HepG2 (cell line): ENCODE data around the gene U2SURP. TPM values are rescaled to one million over a fixed set of nuclear protein-coding genes. Genes with fewer than 3 reads are reported as not detected.
A peak's percentile ranks its signal among the peaks of the same experiment; 100 is the strongest.

Experiments used
- ARNT2 ChIP-seq: sonication (generic); formaldehyde crosslinking; IDR thresholded peaks from 2 replicates; pipeline ENCODE4 v1.8.0; 2022; ENCODE audit warnings: mild to moderate bottlenecking, low read depth, missing genetic modification reagents, moderate library complexity
- ATAD3A ChIP-seq: sonication (generic); formaldehyde crosslinking; IDR thresholded peaks from 2 replicates; pipeline ENCODE4 v1.4.0; 2020; ENCODE audit warnings: missing genetic modification reagents
- ATF2 ChIP-seq: sonication (generic); formaldehyde crosslinking; IDR thresholded peaks from 2 replicates; pipeline ENCODE4 v1.4.0; 2020; ENCODE audit warnings: missing genetic modification reagents
- JUN ChIP-seq: sonication (generic); formaldehyde crosslinking; IDR thresholded peaks from 2 replicates; pipeline ENCODE4 v1.4.0; 2020; ENCODE audit warnings: mild to moderate bottlenecking, missing genetic modification reagents
- KAT2B ChIP-seq: fragments of 150-350 bp; IDR thresholded peaks from 2 replicates; pipeline ENCODE4 v1.6.1; 2014; ENCODE audit warnings: low read depth, low read length, borderline replicate concordance
- KDM2A ChIP-seq: sonication (generic); formaldehyde crosslinking; IDR thresholded peaks from 2 replicates; pipeline ENCODE4 v1.4.0; 2020; ENCODE audit warnings: low read depth, missing genetic modification reagents, borderline replicate concordance
- KLF15 ChIP-seq: sonication (generic); formaldehyde crosslinking; IDR thresholded peaks from 2 replicates; pipeline ENCODE4 v1.8.1; 2023; ENCODE audit warnings: borderline replicate concordance, mild to moderate bottlenecking, inconsistent platforms, missing genetic modification reagents, mixed read lengths
- MEF2D ChIP-seq: sonication (generic); formaldehyde crosslinking; IDR thresholded peaks from 2 replicates; pipeline ENCODE4 v1.5.1; 2020; ENCODE audit warnings: mild to moderate bottlenecking, missing genetic modification reagents
- MYNN ChIP-seq: sonication (generic); formaldehyde crosslinking; IDR thresholded peaks from 2 replicates; pipeline ENCODE4 v1.4.0; 2020; ENCODE audit warnings: mild to moderate bottlenecking, low read depth, missing genetic modification reagents
- NCOA5 ChIP-seq: sonication (generic); formaldehyde crosslinking; IDR thresholded peaks from 2 replicates; pipeline ENCODE4 v1.4.0; 2020; ENCODE audit warnings: missing genetic modification reagents
- PTBP1 ChIP-seq: fragments of 200-400 bp; formaldehyde crosslinking; IDR thresholded peaks from 2 replicates; pipeline ENCODE4 v1.6.1; 2018; ENCODE audit warnings: low read length, low read depth; ENCODE audit not compliant: poor library complexity, severe bottlenecking
- SP1 ChIP-seq, 2 experiments: fragments of 450-650 bp in 1 of 2; sonication (generic) in 1 of 2; formaldehyde crosslinking in 1 of 2; IDR thresholded peaks; 2 replicates each; pipeline versions ENCODE4 v1.4.0 to v1.6.1; 2016 to 2020; ENCODE audit warnings: missing genetic modification reagents in 1 of 2
- ZFX ChIP-seq: sonication (generic); formaldehyde crosslinking; IDR thresholded peaks from 2 replicates; pipeline ENCODE4 v1.4.0; 2020; ENCODE audit warnings: mild to moderate bottlenecking, low read depth, missing genetic modification reagents, moderate library complexity
- ZMYM4 ChIP-seq: sonication (generic); formaldehyde crosslinking; IDR thresholded peaks from 2 replicates; pipeline ENCODE4 v1.8.1; 2023; ENCODE audit warnings: mild to moderate bottlenecking, missing genetic modification reagents
- ZNF382 ChIP-seq: sonication (generic); formaldehyde crosslinking; IDR thresholded peaks from 2 replicates; pipeline ENCODE4 v1.5.0; 2020; ENCODE audit warnings: missing genetic modification reagents, mild to moderate bottlenecking, borderline replicate concordance
- ZNF446 ChIP-seq: sonication (generic); formaldehyde crosslinking; IDR thresholded peaks from 2 replicates; pipeline ENCODE4 v1.5.0; 2020; ENCODE audit warnings: mild to moderate bottlenecking, missing genetic modification reagents
- ZNF556 ChIP-seq: sonication (generic); formaldehyde crosslinking; IDR thresholded peaks from 2 replicates; pipeline ENCODE4 v1.4.0; 2020; ENCODE audit warnings: mild to moderate bottlenecking, missing genetic modification reagents, borderline replicate concordance
- ZNF7 ChIP-seq: IDR thresholded peaks from 2 replicates; pipeline ENCODE4 v1.6.1; 2016; ENCODE audit warnings: missing biosample characterization, missing genetic modification reagents
- ZNF703 ChIP-seq: sonication (generic); formaldehyde crosslinking; IDR thresholded peaks from 2 replicates; pipeline ENCODE4 v1.5.1; 2020; ENCODE audit warnings: missing genetic modification reagents, mild to moderate bottlenecking, moderate library complexity, borderline replicate concordance
- ZNF879 ChIP-seq: sonication (generic); formaldehyde crosslinking; IDR thresholded peaks from 2 replicates; pipeline ENCODE4 v1.8.1; 2023; ENCODE audit warnings: missing genetic modification reagents
- ZSCAN20 ChIP-seq: sonication (generic); formaldehyde crosslinking; IDR thresholded peaks from 2 replicates; pipeline ENCODE4 v1.4.0; 2020; ENCODE audit warnings: missing genetic modification reagents, mild to moderate bottlenecking, borderline replicate concordance
- polyA plus RNA-seq, 8 experiments: library from polyadenylated mRNA; depleted of rRNA in 3 of 8; stranded (reverse) in 7 of 8; unstranded in 1 of 8; fragments of >200 nt; fragmentation: Illumina TruSeq in 4 of 8; extraction: Trizol in 4 of 8; gene quantifications; 2 replicates each; pipeline versions ENCODE4 v1.2.1 to v1.2.3, GENCODE V29; 2011 to 2016; ENCODE audit warnings: low read depth in 4 of 8, missing spikeins in 1 of 8, mixed read lengths in 1 of 8; ENCODE audit not compliant: insufficient read depth in 1 of 8
- total RNA-seq, 5 experiments: library from RNA; depleted of rRNA; stranded (reverse); fragments of >200 nt; fragmentation: Illumina TruSeq; extraction: Trizol; gene quantifications; 2 replicates each; pipeline ENCODE4 v1.2.3, GENCODE V29; 2016; ENCODE audit warnings: low read depth in 1 of 5
- TF ChIP-seq, protein P1 (sequence below): sonication (generic); formaldehyde crosslinking; IDR thresholded peaks from 2 replicates; pipeline ENCODE4 v1.4.0; 2020; ENCODE audit warnings: missing genetic modification reagents, mild to moderate bottlenecking, borderline replicate concordance
- TF ChIP-seq, protein P2 (sequence below): sonication (generic); formaldehyde crosslinking; IDR thresholded peaks from 2 replicates; pipeline ENCODE4 v1.9.0; 2021; ENCODE audit warnings: missing genetic modification reagents, mild to moderate bottlenecking, borderline replicate concordance

The U2SURP gene
- total and polyA plus RNA-seq, 2 of the 13 experiments (the other 11 are each of a cell fraction or from before 2014, with no cell fraction given): 55.9 to 173 TPM

DNA sequence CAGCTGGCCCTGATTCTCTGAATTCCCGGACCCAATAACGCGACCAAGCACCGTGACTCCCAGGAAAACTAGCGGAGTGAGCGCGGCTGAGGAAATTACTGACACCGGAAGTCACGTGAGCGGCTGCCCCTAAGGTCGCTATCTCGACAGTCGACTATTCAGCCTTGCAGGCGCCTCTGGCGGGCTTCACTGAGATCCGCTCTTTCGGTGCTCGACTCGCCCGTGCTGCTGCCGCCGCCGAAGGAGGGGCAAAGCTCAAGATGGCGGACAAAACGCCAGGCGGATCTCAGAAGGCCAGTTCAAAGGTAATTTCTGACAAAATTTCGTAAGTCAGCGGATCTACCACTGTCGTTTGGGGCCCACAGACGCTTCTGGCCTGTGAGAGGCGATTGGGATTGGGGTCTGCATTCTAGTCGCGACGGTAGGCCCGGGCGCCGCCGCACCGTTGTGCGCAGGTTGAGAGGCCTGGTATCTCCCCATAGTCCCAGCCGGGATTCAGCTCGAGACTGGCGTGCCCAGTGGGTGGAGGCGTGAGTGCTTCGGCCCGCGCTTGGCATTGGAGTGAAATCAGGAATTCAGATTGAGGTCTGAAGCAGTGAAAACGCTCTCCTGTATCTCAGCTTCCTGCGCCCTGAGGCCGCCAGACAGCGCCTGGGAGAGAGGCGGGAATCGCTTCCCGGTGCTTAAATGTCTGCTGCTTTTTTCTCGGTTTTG, at the start of gene U2SURP (continued):
- TF ChIP-seq ZNF382 (CRISPR knock-in tag) (no peak), ARNT2 (CRISPR knock-in tag) (peak; percentile 63; the same call in 1 of the 2 replicates), SP1 (IDR thresholded peaks at IDR 0.05) (no peak), SP1 (CRISPR knock-in tag; IDR thresholded peaks at IDR 0.05) (peak; percentile 71), ATF2 (CRISPR knock-in tag) (peak; percentile 69; the same call in 1 of the 2 replicates), ZNF556 (CRISPR knock-in tag) (peak; percentile 94), KAT2B (no peak), PTBP1 (no peak), MEF2D (CRISPR knock-in tag) (peak; percentile 82), ATAD3A (CRISPR knock-in tag) (no peak), NCOA5 (CRISPR knock-in tag) (no peak), MYNN (CRISPR knock-in tag) (peak; percentile 21; the same call in 1 of the 2 replicates), ZSCAN20 (CRISPR knock-in tag) (peak; percentile 17), ZNF7 (no peak), ZNF703 (peak; percentile 88; the same call in 1 of the 2 replicates), KDM2A (CRISPR knock-in tag) (peak; percentile 93), ZNF879 (CRISPR knock-in tag) (no peak), ZMYM4 (CRISPR knock-in tag) (peak; percentile 97), KLF15 (CRISPR knock-in tag) (peak; percentile 50; the same call in 1 of the 2 replicates), ZNF446 (CRISPR knock-in tag) (no peak), JUN (no peak), ZFX (peak; percentile 98)
- TF ChIP-seq, protein P1, sequence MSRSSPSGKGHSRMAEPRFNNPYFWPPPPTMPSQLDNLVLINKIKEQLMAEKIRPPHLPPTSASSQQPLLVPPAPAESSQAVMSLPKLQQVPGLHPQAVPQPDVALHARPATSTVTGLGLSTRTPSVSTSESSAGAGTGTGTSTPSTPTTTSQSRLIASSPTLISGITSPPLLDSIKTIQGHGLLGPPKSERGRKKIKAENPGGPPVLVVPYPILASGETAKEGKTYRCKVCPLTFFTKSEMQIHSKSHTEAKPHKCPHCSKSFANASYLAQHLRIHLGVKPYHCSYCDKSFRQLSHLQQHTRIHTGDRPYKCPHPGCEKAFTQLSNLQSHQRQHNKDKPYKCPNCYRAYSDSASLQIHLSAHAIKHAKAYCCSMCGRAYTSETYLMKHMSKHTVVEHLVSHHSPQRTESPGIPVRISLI (CRISPR knock-in tag): peak; percentile 65; the same call in 1 of the 2 replicates
- TF ChIP-seq, protein P2, sequence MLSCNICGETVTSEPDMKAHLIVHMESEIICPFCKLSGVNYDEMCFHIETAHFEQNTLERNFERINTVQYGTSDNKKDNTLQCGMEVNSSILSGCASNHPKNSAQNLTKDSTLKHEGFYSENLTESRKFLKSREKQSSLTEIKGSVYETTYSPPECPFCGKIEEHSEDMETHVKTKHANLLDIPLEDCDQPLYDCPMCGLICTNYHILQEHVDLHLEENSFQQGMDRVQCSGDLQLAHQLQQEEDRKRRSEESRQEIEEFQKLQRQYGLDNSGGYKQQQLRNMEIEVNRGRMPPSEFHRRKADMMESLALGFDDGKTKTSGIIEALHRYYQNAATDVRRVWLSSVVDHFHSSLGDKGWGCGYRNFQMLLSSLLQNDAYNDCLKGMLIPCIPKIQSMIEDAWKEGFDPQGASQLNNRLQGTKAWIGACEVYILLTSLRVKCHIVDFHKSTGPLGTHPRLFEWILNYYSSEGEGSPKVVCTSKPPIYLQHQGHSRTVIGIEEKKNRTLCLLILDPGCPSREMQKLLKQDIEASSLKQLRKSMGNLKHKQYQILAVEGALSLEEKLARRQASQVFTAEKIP: no peak
